Transverse colon (tissue), 4 donors: Measurements from ENCODE around the gene AHSP.

ENCODE experiments used
- CTCF ChIP-seq, 5 experiments: fragments of 200-600 bp in 3 of 5; fragments of 450-650 bp in 2 of 5; sonication (generic) in 3 of 5; IDR thresholded peaks; 1 replicate in 2 of 5; 2 replicates in 3 of 5; pipeline ENCODE4 v1.5.1; 2016 to 2017; ENCODE audit warnings: antibody characterized with exemption in 5 of 5, inconsistent platforms in 3 of 5, mild to moderate bottlenecking in 2 of 5, moderate library complexity in 1 of 5
- POLR2A ChIP-seq: fragments of 450-650 bp; IDR thresholded peaks from one replicate; pipeline ENCODE4 v1.6.1; 2016; ENCODE audit warnings: antibody characterized with exemption, mild to moderate bottlenecking, moderate library complexity
- POLR2AphosphoS5 ChIP-seq, 3 donors: sonication (generic); formaldehyde crosslinking; IDR thresholded peaks; one replicate each; pipeline ENCODE4 v1.6.1; 2016; ENCODE audit warnings: antibody characterized with exemption in 3 of 3

DNA sequence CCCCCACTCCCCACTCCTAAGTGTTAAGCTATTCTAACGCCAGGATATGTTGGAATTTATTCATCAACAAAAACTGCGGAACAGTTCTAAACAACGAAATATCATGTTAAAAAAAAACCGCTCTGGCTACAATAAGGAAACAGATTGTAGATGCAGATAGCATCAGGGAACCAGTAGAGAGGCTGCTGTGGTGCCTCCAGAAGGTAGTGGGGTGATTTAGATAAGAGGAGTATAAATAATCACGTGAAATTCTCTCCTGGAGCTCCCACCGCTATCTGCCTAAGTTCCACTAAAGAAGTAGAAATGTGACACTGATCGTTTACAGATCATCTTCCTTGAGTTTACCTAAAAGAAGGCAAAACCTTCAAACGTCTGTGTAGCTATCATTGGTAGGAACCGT is 8.0 kb downstream of the AHSP start:
- no peak for TF ChIP-seq POLR2AphosphoS5 (IDR thresholded peaks at IDR 0.05)
- TF ChIP-seq POLR2A: no peak
- no peak for TF ChIP-seq CTCF (IDR thresholded peaks at IDR 0.05)
